K562 (cell line): ENCODE data around the gene ZGLP1. TPM values are rescaled to one million over a fixed set of nuclear protein-coding genes. Genes with fewer than 3 reads are reported as not detected.

Experiments
- ATF7 ChIP-seq: fragments of 450-650 bp; IDR thresholded peaks from 2 replicates; pipeline ENCODE4 v1.7.1; 2014; ENCODE audit warnings: mild to moderate bottlenecking, moderate library complexity
- CBFA2T3 ChIP-seq: fragments of 450-650 bp; IDR thresholded peaks from 2 replicates; pipeline ENCODE4 v1.6.1; 2017
- CBX1 ChIP-seq: sonication (generic); IDR thresholded peaks from 2 replicates; pipeline ENCODE4 v1.6.1; 2016; ENCODE audit warnings: antibody characterized with exemption, low read depth, mild to moderate bottlenecking
- ETV5 ChIP-seq: sonication (generic); formaldehyde crosslinking; IDR thresholded peaks from 2 replicates; pipeline ENCODE4 v1.4.0; 2020; ENCODE audit warnings: low read depth, mild to moderate bottlenecking, missing genetic modification reagents
- FOS ChIP-seq: IDR thresholded peaks from 3 replicates; pipeline ENCODE4 v1.6.1; 2011; ENCODE audit not compliant: insufficient read length; ENCODE audit errors: extremely low read depth
- JUNB ChIP-seq: fragments of 450-650 bp; formaldehyde crosslinking; conservative IDR thresholded peaks from 2 replicates; pipeline ENCODE4 v1.4.0; 2020; ENCODE audit warnings: mild to moderate bottlenecking
- NFIC ChIP-seq: fragments of 450-650 bp; IDR thresholded peaks from 2 replicates; pipeline ENCODE4 v1.6.1; 2017; ENCODE audit warnings: mild to moderate bottlenecking, inconsistent platforms
- POLR2A ChIP-seq: fragments of 450-650 bp; conservative IDR thresholded peaks from 2 replicates; pipeline ENCODE4 v1.6.1; 2016
- POLR2H ChIP-seq: IDR thresholded peaks from 2 replicates; pipeline ENCODE4 v1.6.1; 2016; ENCODE audit warnings: missing genetic modification characterization, low read depth, mild to moderate bottlenecking, control low read depth, missing compliant biosample characterization, moderate library complexity
- POU5F1 ChIP-seq: fragments of 150-350 bp; IDR thresholded peaks from 2 replicates; pipeline ENCODE4 v1.6.1; 2014; ENCODE audit warnings: borderline replicate concordance, low read length, low read depth, mild to moderate bottlenecking; ENCODE audit not compliant: partially characterized antibody
- SAP30 ChIP-seq: fragments of 200-600 bp; sonication (generic); IDR thresholded peaks from 2 replicates; pipeline ENCODE4 v1.6.1; 2012; ENCODE audit warnings: borderline replicate concordance, low read depth, mild to moderate bottlenecking, moderate library complexity, low read length, control low read depth, inconsistent platforms; ENCODE audit not compliant: insufficient read depth, poor library complexity, severe bottlenecking
- THRAP3 ChIP-seq: fragments of 450-650 bp; IDR thresholded peaks from 2 replicates; pipeline ENCODE4 v1.6.1; 2016; ENCODE audit warnings: mild to moderate bottlenecking, inconsistent platforms, borderline replicate concordance
- TRIM24 ChIP-seq, 2 experiments: fragments of 450-650 bp; IDR thresholded peaks; 2 replicates each; pipeline ENCODE4 v1.6.1; 2016
- polyA plus RNA-seq, 8 experiments: library from polyadenylated mRNA; depleted of rRNA in 4 of 8; stranded (reverse) in 5 of 8; unstranded in 3 of 8; fragments of >200 nt; fragmentation: Nextera tagmentation in 2 of 8; fragmentation: Illumina TruSeq in 1 of 8; extraction: Ambion mirVana in 2 of 8; extraction: Trizol in 1 of 8; gene quantifications; 2 replicates each; pipeline versions ENCODE4 v1.2.1 to v1.2.3, GENCODE V29; 2011 to 2014; ENCODE audit warnings: inconsistent platforms in 1 of 8, missing spikeins in 1 of 8
- total RNA-seq, 7 experiments: library from RNA; depleted of rRNA in 6 of 7; stranded (reverse); fragments of >200 nt in 6 of 7; fragmentation: Illumina TruSeq in 2 of 7; extraction: Trizol in 2 of 7; gene quantifications; 2 replicates each; pipeline versions ENCODE4 v1.2.1 to v1.2.3, GENCODE V29; 2011 to 2021; ENCODE audit warnings: low replicate concordance in 1 of 7
- TF ChIP-seq, protein P1 (sequence below): fragments of 250-450 bp; sonication (Bioruptor Pico); IDR thresholded peaks from 2 replicates; pipeline ENCODE4 v1.5.0; 2021
- TF ChIP-seq, protein P2 (sequence below), 2 experiments: fragments of 450-650 bp in 1 of 2; sonication (generic) in 1 of 2; formaldehyde crosslinking in 1 of 2; IDR thresholded peaks; 2 replicates each; pipeline versions ENCODE4 v1.7.1 to v1.9.0; 2016 to 2022; ENCODE audit warnings: inconsistent platforms in 1 of 2, mild to moderate bottlenecking in 1 of 2, missing genetic modification reagents in 1 of 2
- TF ChIP-seq, protein P3 (sequence below): fragments of 450-650 bp; formaldehyde crosslinking; IDR thresholded peaks from 2 replicates; pipeline ENCODE4 v1.4.0; 2020; ENCODE audit warnings: mild to moderate bottlenecking, moderate library complexity

The ZGLP1 gene
- total and polyA plus RNA-seq, 9 of the 15 experiments (the other 6 are each of a cell fraction or from before 2014, with no cell fraction given) = 0.24 to 4.5 (median 2.2) TPM

GRCh38 chr19:10352764-10353671 is 43.4 kb upstream of the ZGLP1 start (continued):
- TF ChIP-seq, protein P1, sequence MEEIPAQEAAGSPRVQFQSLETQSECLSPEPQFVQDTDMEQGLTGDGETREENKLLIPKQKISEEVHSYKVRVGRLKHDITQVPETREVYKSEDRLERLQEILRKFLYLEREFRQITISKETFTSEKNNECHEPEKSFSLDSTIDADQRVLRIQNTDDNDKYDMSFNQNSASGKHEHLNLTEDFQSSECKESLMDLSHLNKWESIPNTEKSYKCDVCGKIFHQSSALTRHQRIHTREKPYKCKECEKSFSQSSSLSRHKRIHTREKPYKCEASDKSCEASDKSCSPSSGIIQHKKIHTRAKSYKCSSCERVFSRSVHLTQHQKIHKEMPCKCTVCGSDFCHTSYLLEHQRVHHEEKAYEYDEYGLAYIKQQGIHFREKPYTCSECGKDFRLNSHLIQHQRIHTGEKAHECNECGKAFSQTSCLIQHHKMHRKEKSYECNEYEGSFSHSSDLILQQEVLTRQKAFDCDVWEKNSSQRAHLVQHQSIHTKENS (CRISPR knock-in tag) = no peak
- TF ChIP-seq TRIM24 (IDR thresholded peaks at IDR 0.05) = no peak
- TF ChIP-seq, protein P2, sequence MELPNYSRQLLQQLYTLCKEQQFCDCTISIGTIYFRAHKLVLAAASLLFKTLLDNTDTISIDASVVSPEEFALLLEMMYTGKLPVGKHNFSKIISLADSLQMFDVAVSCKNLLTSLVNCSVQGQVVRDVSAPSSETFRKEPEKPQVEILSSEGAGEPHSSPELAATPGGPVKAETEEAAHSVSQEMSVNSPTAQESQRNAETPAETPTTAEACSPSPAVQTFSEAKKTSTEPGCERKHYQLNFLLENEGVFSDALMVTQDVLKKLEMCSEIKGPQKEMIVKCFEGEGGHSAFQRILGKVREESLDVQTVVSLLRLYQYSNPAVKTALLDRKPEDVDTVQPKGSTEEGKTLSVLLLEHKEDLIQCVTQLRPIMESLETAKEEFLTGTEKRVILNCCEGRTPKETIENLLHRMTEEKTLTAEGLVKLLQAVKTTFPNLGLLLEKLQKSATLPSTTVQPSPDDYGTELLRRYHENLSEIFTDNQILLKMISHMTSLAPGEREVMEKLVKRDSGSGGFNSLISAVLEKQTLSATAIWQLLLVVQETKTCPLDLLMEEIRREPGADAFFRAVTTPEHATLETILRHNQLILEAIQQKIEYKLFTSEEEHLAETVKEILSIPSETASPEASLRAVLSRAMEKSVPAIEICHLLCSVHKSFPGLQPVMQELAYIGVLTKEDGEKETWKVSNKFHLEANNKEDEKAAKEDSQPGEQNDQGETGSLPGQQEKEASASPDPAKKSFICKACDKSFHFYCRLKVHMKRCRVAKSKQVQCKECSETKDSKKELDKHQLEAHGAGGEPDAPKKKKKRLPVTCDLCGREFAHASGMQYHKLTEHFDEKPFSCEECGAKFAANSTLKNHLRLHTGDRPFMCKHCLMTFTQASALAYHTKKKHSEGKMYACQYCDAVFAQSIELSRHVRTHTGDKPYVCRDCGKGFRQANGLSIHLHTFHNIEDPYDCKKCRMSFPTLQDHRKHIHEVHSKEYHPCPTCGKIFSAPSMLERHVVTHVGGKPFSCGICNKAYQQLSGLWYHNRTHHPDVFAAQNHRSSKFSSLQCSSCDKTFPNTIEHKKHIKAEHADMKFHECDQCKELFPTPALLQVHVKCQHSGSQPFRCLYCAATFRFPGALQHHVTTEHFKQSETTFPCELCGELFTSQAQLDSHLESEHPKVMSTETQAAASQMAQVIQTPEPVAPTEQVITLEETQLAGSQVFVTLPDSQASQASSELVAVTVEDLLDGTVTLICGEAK (IDR thresholded peaks at IDR 0.05) = no peak
- TF ChIP-seq, protein P2 (CRISPR knock-in tag; IDR thresholded peaks at IDR 0.05) = no peak
- TF ChIP-seq NFIC = no peak
- TF ChIP-seq FOS = no peak
- no peak for TF ChIP-seq POLR2A
- TF ChIP-seq JUNB (CRISPR knock-in tag) = no peak
- TF ChIP-seq POLR2H (tag) = no peak
- TF ChIP-seq ATF7 = no peak
- no peak for TF ChIP-seq POU5F1
- TF ChIP-seq, protein P3, sequence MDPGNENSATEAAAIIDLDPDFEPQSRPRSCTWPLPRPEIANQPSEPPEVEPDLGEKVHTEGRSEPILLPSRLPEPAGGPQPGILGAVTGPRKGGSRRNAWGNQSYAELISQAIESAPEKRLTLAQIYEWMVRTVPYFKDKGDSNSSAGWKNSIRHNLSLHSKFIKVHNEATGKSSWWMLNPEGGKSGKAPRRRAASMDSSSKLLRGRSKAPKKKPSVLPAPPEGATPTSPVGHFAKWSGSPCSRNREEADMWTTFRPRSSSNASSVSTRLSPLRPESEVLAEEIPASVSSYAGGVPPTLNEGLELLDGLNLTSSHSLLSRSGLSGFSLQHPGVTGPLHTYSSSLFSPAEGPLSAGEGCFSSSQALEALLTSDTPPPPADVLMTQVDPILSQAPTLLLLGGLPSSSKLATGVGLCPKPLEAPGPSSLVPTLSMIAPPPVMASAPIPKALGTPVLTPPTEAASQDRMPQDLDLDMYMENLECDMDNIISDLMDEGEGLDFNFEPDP (CRISPR knock-in tag) = no peak
- TF ChIP-seq CBFA2T3 = no peak
- no peak for TF ChIP-seq THRAP3
- no peak for TF ChIP-seq SAP30
- no peak for TF ChIP-seq CBX1
- no peak for TF ChIP-seq ETV5 (CRISPR knock-in tag)
